LNCAP (cell line): ENCODE data around the gene KIF15.
A peak's percentile ranks its signal among the peaks of the same experiment; 100 is the strongest.

ENCODE experiments used
- CTCF ChIP-seq: fragments of 450-650 bp; IDR thresholded peaks from 2 replicates; pipeline ENCODE4 v1.5.1; 2017; ENCODE audit warnings: mild to moderate bottlenecking

The KIF15 gene

GRCh38 chr3:44761424-44762169 lies at the start of gene KIF15, which contains the start of gene KIAA1143:
TSS of gene KIF15 (plus strand) at chr3:44761794. CDS start at chr3:44761866, 72 bp downstream.
TSS of gene KIAA1143 (minus strand) at chr3:44761619. CDS start at chr3:44761602, 17 bp downstream.
- TF ChIP-seq CTCF: peak; percentile 14; the same call in 1 of the 2 replicates

DNA sequence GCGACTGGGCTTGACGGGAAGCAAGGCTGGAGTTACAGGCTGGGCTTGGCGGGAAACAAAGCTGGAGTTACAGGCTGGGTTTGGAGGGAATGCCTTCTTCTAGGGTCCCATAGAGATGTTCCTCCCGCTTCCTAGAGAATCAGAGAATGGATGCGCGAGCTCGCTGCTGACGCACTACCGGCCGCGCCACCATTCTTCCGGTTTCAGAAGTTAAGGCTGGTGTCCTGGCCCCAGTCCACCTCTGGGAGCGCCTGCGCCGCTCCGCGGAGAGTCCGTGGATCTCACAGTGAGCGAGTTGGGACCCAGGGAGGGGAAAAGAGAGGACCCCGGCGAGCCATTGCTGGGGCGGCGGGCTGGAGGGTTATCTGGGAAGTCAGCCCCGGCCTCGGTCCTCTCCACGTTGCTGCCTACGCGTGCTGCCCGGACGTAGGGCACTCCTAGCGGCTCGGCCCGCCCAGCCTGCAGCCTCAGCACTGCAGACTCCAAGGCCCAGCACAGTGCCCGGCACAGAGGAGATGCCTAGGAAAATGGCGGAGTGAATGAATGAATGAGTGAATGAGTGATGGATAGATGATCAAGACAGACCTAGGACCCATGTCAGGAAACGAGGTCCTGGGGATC lies 49.0 kb upstream of the KIF15 start, which contains the start of gene ZNF502:
ZNF502 (plus strand) TSS at position 206 of the 621 bp plus-strand sequence. CDS start 7,602 bp downstream, outside the sequence.
- peak; percentile 25; the same call in 1 of the 2 replicates for TF ChIP-seq CTCF

GRCh38 chr3:44721231-44722102 lies 40.1 kb upstream of the KIF15 start:
- no peak for TF ChIP-seq CTCF

- no peak for TF ChIP-seq CTCF
Measured at GRCh38 chr3:44722103-44722401, 39.5 kb upstream of the KIF15 start.

- TF ChIP-seq CTCF: no peak
Measured at GRCh38 chr3:44729384-44729910, 32.1 kb upstream of the KIF15 start, which contains the start of gene ZNF501. TSS of gene ZNF501 (plus strand) at chr3:44729635. CDS start at chr3:44734422, 4,787 bp downstream.

DNA sequence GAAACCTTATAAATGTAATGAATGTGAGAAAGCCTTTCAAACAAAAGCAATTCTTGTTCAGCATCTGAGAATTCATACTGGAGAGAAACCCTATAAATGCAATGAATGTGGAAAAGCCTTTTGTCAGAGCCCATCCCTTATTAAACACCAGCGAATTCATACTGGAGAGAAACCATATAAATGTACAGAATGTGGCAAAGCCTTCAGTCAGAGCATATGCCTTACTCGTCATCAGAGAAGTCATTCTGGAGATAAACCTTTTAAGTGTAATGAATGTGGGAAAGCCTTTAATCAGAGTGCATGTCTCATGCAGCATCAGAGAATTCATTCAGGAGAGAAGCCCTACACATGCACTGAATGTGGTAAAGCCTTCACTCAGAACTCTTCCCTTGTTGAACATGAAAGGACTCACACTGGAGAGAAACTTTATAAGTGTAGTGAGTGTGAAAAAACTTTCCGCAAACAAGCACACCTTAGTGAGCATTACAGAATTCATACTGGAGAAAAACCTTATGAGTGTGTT lies 26.9 kb upstream of the KIF15 start:
- no peak for TF ChIP-seq CTCF

GRCh38 chr3:44761101-44761423 lies 532 bp upstream of the KIF15 start:
- TF ChIP-seq CTCF: no peak
